Measurements from ENCODE around the gene TMEM41A.

DNA sequence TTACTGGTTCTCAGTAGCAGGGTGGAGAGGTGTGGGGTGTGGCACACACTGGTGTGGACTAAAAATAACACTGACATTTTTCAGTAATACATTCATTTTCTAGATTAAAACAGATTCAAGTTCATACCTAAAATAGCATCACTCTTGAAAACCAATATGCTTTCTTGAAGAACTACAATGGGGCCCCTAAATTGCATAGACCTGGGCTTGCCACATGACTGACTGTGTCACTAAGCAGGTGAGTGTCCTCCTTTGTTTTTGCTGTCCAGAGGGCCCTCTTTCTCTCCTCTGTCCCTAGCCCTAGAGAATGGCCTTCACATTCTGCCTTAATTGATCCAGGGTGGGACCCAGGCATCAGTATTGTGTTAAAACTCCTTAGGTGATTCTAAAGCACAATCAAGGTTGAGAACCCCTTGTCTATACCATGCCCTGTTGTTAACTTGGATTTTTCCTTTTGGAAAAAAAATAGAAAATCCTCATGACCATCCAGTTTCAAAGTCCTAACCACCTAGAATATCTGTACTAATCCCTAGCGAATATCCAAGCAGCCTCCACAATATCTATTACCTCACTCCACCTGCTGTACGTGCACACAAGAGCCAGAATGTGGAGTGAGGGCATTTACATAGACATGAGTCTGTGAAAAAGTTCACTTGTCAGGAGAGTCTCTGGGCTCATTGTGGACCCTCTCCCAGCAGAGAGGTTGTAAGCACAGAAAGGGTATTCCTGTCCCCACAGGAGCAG lies 18.7 kb upstream of the TMEM41A start:
- no peak for TF ChIP-seq EZH2phosphoT487 (IDR thresholded peaks at IDR 0.05; ENCODE audit: low read depth)
- TF ChIP-seq, protein P1, sequence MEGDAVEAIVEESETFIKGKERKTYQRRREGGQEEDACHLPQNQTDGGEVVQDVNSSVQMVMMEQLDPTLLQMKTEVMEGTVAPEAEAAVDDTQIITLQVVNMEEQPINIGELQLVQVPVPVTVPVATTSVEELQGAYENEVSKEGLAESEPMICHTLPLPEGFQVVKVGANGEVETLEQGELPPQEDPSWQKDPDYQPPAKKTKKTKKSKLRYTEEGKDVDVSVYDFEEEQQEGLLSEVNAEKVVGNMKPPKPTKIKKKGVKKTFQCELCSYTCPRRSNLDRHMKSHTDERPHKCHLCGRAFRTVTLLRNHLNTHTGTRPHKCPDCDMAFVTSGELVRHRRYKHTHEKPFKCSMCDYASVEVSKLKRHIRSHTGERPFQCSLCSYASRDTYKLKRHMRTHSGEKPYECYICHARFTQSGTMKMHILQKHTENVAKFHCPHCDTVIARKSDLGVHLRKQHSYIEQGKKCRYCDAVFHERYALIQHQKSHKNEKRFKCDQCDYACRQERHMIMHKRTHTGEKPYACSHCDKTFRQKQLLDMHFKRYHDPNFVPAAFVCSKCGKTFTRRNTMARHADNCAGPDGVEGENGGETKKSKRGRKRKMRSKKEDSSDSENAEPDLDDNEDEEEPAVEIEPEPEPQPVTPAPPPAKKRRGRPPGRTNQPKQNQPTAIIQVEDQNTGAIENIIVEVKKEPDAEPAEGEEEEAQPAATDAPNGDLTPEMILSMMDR (IDR thresholded peaks at IDR 0.05; ENCODE audit: low read depth, low read length): no peak

Data from OCI-LY3 (cell line).